ENCODE measurements around the gene ACTRT3.
"Not testable (repeated sequence)": the region's sequence is repeated elsewhere in the genome, so short reads cannot be mapped to it uniquely, and the experiment has no call there.

Gene ACTRT3

GRCh38 chr3:169772897-169773816 is 3.8 kb upstream of the ACTRT3 start, which contains the start of gene MYNN:
Gene MYNN (plus strand): TSS chr3:169773396. CDS start chr3:169774296, 900 bp downstream.
- DNase-seq (ENCODE audit: low read depth in 3 of 3) = peak; percentile 74 to 89 (median 83)

GRCh38 chr3:169772305-169772896 is 3.0 kb upstream of the ACTRT3 start:
- peak in 1 of 3 donors; percentile 46 for DNase-seq (ENCODE audit: low read depth in 3 of 3)

GRCh38 chr3:169771497-169772304 is 2.3 kb upstream of the ACTRT3 start:
- DNase-seq (ENCODE audit: low read depth in 3 of 3) = peak in 2 of 3 donors; percentile 20 to 26

- peak; percentile 81 to 87 (median 84) for DNase-seq (ENCODE audit: low read depth in 3 of 3)
These were observed 4.3 kb downstream of the ACTRT3 start, which contains the start of gene TERC for GRCh38 chr3:169764882-169765612. Gene TERC (minus strand): TSS chr3:169765060.

- DNase-seq (ENCODE audit: low read depth in 3 of 3) = peak; percentile 45 to 56 (median 53)
These were observed 5.0 kb downstream of the ACTRT3 start for GRCh38 chr3:169764312-169764881.

GRCh38 chr3:169760479-169760878 is 8.9 kb downstream of the ACTRT3 start:
- no peak for DNase-seq (ENCODE audit: low read depth in 3 of 3)

GRCh38 chr3:169759256-169759655 is 10.1 kb downstream of the ACTRT3 start:
- no peak for DNase-seq (ENCODE audit: low read depth in 3 of 3)

- DNase-seq (ENCODE audit: low read depth in 3 of 3) = no peak
These were observed 10.9 kb downstream of the ACTRT3 start for GRCh38 chr3:169758359-169758994.

- no peak for DNase-seq (ENCODE audit: low read depth in 3 of 3)
These were observed 13.9 kb downstream of the ACTRT3 start for GRCh38 chr3:169755488-169755887.

- no peak for DNase-seq (ENCODE audit: low read depth in 3 of 3)
These were observed 14.7 kb downstream of the ACTRT3 start for GRCh38 chr3:169754711-169755110.

GRCh38 chr3:169751875-169752274 is 17.5 kb downstream of the ACTRT3 start:
- DNase-seq (ENCODE audit: low read depth in 3 of 3) = no peak

- DNase-seq (ENCODE audit: low read depth in 3 of 3) = no peak
These were observed 18.7 kb downstream of the ACTRT3 start for GRCh38 chr3:169750665-169751064.

GRCh38 chr3:169748670-169749069 is 20.7 kb downstream of the ACTRT3 start:
- DNase-seq (ENCODE audit: low read depth in 3 of 3) = no peak

- DNase-seq (ENCODE audit: low read depth in 3 of 3) = no peak
These were observed 22.4 kb downstream of the ACTRT3 start for GRCh38 chr3:169746924-169747323.

- no peak for DNase-seq (ENCODE audit: low read depth in 3 of 3)
These were observed 24.9 kb downstream of the ACTRT3 start for GRCh38 chr3:169744366-169745054.

GRCh38 chr3:169739067-169739466 is 30.3 kb downstream of the ACTRT3 start:
- DNase-seq (ENCODE audit: low read depth in 3 of 3) = no peak

- DNase-seq (ENCODE audit: low read depth in 3 of 3) = not testable (repeated sequence)
These were observed 37.5 kb downstream of the ACTRT3 start for GRCh38 chr3:169731857-169732256.

GRCh38 chr3:169722724-169723123 is 46.6 kb downstream of the ACTRT3 start:
- no peak for DNase-seq (ENCODE audit: low read depth in 3 of 3)

- DNase-seq (ENCODE audit: low read depth in 3 of 3) = not testable (repeated sequence)
These were observed 50.9 kb downstream of the ACTRT3 start for GRCh38 chr3:169718415-169718814.
